ENCODE results near the gene IKBKE.

IKBKE gene

GRCh38 chr1:206506405-206507283 lies 36.4 kb downstream of the IKBKE start:
- H3K4me3 Mint-ChIP-seq, result peak overlapping the region; percentile 77
- ATAC-seq (replicated peaks; ENCODE audit: extremely low read depth, poor library complexity, severe bottlenecking) (peak; percentile 18), DNase-seq (ENCODE audit: low spot score in 2 of 2) (no peak)
- peak overlapping the region; percentile 35 for H3K27ac Mint-ChIP-seq (ENCODE audit: low read depth)
- H3K9me3 Mint-ChIP-seq, result no peaks in the 10 kb centered on the region
- H3K27me3 Mint-ChIP-seq, result peaks cover 19% of the 10 kb centered on the region
- H3K36me3 Mint-ChIP-seq (ENCODE audit: insufficient read depth), result peaks cover 3% of the 10 kb centered on the region
- peaks cover 40% of the 10 kb centered on the region for H3K4me1 Mint-ChIP-seq

DNA sequence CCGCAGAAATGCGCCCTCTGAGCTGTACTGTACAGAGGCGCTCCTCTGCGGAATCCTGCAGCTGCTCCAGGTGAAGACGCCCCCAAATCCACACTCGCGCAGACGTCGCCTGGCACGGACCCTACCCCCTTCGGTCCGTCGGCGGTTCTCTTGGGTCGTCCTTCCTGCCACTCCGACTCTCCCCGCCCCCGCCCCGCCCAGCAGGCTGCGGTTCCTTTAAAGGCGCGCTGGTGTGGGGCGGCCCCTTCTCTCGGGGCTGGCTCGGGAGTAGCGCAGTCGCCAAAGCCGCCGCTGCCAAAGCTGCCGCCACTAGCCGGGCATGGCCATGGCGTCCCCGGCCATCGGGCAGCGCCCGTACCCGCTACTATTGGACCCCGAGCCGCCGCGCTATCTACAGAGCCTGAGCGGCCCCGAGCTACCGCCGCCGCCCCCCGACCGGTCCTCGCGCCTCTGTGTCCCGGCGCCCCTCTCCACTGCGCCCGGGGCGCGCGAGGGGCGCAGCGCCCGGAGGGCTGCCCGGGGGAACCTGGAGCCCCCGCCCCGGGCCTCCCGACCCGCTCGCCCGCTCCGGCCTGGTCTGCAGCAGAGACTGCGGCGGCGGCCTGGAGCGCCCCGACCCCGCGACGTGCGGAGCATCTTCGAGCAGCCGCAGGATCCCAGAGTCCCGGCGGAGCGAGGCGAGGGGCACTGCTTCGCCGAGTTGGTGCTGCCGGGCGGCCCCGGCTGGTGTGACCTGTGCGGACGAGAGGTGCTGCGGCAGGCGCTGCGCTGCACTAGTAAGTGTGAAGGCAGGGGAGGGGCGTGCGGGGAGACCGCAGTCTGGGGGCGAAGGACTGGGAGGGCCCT lies 37.2 kb downstream of the IKBKE start, which contains the start of gene RASSF5:
RASSF5 (plus strand) TSS at position 248 of the 846 bp plus-strand sequence; CDS start at position 320, 72 bp downstream.
- peaks cover 19% of the 10 kb centered on the region for H3K27me3 Mint-ChIP-seq
- DNase-seq (ENCODE audit: low spot score in 2 of 2), result peak; percentile 56 to 65
- no peaks in the 10 kb centered on the region for H3K9me3 Mint-ChIP-seq
- H3K36me3 Mint-ChIP-seq (ENCODE audit: insufficient read depth), result peaks cover 3% of the 10 kb centered on the region
- peak within 1 kb of the TSS; percentile 35 for H3K27ac Mint-ChIP-seq (ENCODE audit: low read depth)
- peak; percentile 89 for ATAC-seq (replicated peaks; ENCODE audit: extremely low read depth, poor library complexity, severe bottlenecking)
- H3K4me1 Mint-ChIP-seq, result peaks cover 40% of the 10 kb centered on the region
- peak within 1 kb of the TSS; percentile 77 for H3K4me3 Mint-ChIP-seq

GRCh38 chr1:206508130-206508889 lies 38.0 kb downstream of the IKBKE start:
- no peak for ATAC-seq (replicated peaks; ENCODE audit: extremely low read depth, poor library complexity, severe bottlenecking)
- peak overlapping the region; percentile 35 for H3K27ac Mint-ChIP-seq (ENCODE audit: low read depth)
- DNase-seq (ENCODE audit: low spot score in 2 of 2), result no peak
- peaks cover 19% of the 10 kb centered on the region for H3K27me3 Mint-ChIP-seq
- H3K4me3 Mint-ChIP-seq, result peak overlapping the region; percentile 77
- no peaks in the 10 kb centered on the region for H3K9me3 Mint-ChIP-seq
- H3K4me1 Mint-ChIP-seq, result peaks cover 38% of the 10 kb centered on the region
- H3K36me3 Mint-ChIP-seq (ENCODE audit: insufficient read depth), result peaks cover 3% of the 10 kb centered on the region

DNA sequence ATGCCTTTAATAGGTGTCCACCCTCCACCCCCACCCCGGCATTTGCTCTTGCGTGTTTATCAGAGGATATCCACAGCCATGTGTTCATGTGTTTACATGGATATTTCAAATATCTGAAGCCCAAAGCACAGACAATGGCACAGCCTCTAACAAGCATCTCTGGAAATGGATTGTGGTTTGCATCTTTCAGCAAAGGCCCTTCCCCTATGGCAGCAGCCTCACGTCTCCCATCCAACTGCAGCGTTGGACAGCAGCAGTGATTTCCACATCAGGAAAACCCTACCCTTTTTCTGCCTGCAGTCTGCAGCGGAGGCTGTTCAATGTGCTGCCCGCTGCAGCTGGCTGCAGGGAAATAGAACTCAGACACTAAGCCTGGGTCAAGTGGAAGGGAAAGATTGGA lies 38.7 kb downstream of the IKBKE start:
- Mint-ChIP-seq H3K36me3 (ENCODE audit: insufficient read depth) (peaks cover 3% of the 10 kb centered on the region), H3K9me3 (no peaks in the 10 kb centered on the region), H3K27ac (ENCODE audit: low read depth) (peak overlapping the region; percentile 35), H3K4me3 (peak overlapping the region; percentile 77), H3K4me1 (peaks cover 34% of the 10 kb centered on the region), H3K27me3 (peaks cover 19% of the 10 kb centered on the region)
- DNase-seq (ENCODE audit: low spot score in 2 of 2) (no peak), ATAC-seq (replicated peaks; ENCODE audit: extremely low read depth, poor library complexity, severe bottlenecking) (no peak)

DNA sequence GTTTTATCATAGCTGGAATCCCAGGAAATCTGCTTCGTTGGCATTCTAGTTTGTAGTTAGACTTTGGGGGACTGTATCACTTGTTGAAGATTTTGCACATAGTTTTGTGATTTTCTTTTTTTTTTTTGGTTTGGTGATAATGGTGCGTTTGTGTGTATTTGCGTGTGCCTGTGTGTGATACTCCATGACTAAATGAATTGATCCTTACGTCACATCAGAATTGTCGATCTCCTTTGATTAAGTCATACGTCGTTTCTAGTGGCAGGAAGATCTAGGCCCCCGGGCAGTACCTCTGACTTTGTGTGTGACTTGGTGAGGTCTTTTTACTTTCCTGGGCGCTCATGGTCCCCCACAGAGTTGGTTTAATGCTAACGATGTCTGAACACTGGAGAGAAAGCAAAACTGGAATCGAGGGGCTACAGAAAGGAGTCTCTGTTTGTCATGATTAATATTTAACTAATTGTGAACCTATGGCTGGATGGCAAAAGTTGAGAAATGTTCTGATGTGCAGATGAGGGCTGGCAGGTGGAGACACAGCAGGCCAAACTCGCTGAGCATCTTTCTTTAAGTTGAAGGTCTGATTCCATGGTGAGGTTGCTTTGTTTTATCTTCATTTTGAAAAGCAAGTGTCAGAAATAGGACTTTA lies 39.5 kb downstream of the IKBKE start:
- peaks cover 3% of the 10 kb centered on the region for H3K36me3 Mint-ChIP-seq (ENCODE audit: insufficient read depth)
- H3K4me1 Mint-ChIP-seq, result peaks cover 26% of the 10 kb centered on the region
- no peak for DNase-seq (ENCODE audit: low spot score in 2 of 2)
- no peak overlapping the region for H3K27ac Mint-ChIP-seq (ENCODE audit: low read depth)
- ATAC-seq (replicated peaks; ENCODE audit: extremely low read depth, poor library complexity, severe bottlenecking), result no peak
- no peaks in the 10 kb centered on the region for H3K9me3 Mint-ChIP-seq
- H3K4me3 Mint-ChIP-seq, result no peak overlapping the region
- H3K27me3 Mint-ChIP-seq, result peaks cover 19% of the 10 kb centered on the region

DNA sequence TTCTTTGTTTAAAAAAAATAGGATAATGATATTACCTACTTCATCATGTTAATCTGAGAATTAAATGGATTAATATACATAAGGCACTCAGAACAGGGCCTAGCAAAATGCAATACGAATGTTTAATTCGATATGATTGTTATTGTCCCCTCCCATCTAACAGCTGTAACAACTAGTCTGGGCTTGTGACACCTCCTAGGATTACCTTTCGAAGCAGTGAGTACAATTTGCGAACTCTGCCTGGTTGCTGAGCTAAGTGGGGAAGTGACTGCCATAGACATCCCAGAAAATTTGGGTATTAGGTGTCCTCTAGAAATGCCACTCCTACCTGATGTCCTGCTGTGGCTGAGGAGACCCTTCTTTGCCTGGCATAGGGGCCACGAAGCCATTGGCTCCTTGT lies 40.1 kb downstream of the IKBKE start:
- Mint-ChIP-seq H3K36me3 (ENCODE audit: insufficient read depth) (peaks cover 3% of the 10 kb centered on the region), H3K4me1 (peaks cover 20% of the 10 kb centered on the region), H3K27me3 (peaks cover 19% of the 10 kb centered on the region), H3K27ac (ENCODE audit: low read depth) (no peak overlapping the region), H3K9me3 (no peaks in the 10 kb centered on the region), H3K4me3 (no peak overlapping the region)
- ATAC-seq (replicated peaks; ENCODE audit: extremely low read depth, poor library complexity, severe bottlenecking), result no peak
- no peak for DNase-seq (ENCODE audit: low spot score in 2 of 2)

DNA sequence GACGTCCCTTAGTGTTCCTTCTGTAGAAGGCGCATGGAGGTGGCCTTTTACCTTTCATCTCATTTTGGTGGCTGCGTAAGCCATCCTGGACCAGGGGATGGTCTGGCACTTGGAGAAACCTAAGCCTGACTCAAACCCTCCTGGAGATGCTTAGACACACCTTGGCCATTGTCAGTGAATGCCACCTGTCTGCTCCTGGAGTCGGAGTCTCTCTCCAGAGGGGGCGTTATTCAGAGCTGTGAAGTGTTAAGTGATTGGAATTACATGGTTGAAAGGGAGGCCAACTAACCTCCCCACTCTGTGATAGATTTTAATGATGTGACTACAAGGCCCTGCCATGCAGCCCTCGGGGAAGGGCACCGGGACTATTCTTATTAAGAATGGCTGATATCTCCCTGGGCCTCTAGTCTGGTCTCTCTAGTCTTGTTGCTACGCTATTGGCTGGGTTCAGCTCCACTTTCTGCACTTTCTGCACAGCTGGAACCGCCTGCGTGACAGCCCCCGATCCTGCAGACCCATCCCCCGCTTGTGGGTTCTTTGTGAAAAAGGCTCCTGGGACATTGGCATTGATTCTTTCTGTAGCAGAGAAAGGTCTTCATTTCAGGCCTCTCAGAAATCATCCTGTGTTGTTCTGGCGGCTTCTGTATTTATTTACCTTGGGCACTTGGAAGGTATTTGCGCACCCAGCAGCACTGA lies 41.2 kb downstream of the IKBKE start:
- Mint-ChIP-seq H3K27ac (ENCODE audit: low read depth) (peak overlapping the region; percentile 29), H3K9me3 (no peaks in the 10 kb centered on the region), H3K4me3 (no peak overlapping the region), H3K36me3 (ENCODE audit: insufficient read depth) (peaks cover 3% of the 10 kb centered on the region), H3K4me1 (peaks cover 11% of the 10 kb centered on the region), H3K27me3 (peaks cover 19% of the 10 kb centered on the region)
- no peak for ATAC-seq (replicated peaks; ENCODE audit: extremely low read depth, poor library complexity, severe bottlenecking)
- no peak for DNase-seq (ENCODE audit: low spot score in 2 of 2)

DNA sequence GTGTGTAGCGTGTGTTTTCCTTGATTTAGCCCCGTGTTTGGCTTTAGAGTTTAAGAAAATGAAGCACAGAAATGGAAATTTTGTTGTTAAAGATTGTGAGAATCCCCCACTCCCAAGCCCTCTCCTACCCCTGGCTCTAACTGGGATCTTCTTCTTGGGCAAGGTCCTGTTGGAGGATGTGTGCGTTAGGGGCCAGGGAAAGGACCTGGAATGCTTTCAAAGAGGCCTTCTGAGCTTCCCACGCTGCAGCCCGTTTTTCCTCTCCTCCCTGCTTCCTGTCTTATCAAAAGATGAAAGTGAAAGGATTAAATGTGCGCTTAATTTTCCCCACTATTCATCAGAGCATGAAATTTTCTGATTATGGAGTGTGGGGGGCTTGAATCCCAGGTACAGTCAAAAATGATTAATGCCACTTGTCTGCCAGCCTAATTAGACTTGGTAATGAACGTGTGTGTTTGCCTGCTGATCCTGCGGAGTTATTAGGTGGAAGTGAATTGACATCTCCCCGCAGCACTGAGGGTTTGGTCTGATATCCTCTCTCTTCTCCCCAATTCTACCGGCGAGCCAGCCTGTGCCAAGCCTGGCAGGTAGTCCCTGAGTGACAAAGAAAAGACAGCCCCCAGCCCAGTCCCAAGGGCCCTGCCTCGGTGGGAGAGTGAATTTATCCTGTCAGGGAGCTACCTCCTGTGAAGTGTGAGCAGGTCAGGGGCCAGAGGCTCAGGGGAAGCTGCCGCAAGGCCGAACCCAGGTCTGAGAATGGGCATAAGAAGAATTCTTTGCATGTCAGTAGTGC lies 42.0 kb downstream of the IKBKE start:
- H3K4me3 Mint-ChIP-seq, result no peak overlapping the region
- DNase-seq (ENCODE audit: low spot score in 2 of 2), result no peak
- peak overlapping the region; percentile 29 for H3K27ac Mint-ChIP-seq (ENCODE audit: low read depth)
- peaks cover 7% of the 10 kb centered on the region for H3K4me1 Mint-ChIP-seq
- H3K27me3 Mint-ChIP-seq, result peaks cover 19% of the 10 kb centered on the region
- ATAC-seq (replicated peaks; ENCODE audit: extremely low read depth, poor library complexity, severe bottlenecking), result no peak
- H3K9me3 Mint-ChIP-seq, result no peaks in the 10 kb centered on the region
- peaks cover 2% of the 10 kb centered on the region for H3K36me3 Mint-ChIP-seq (ENCODE audit: insufficient read depth)

- no peak for ATAC-seq (replicated peaks; ENCODE audit: extremely low read depth, poor library complexity, severe bottlenecking)
- H3K9me3 Mint-ChIP-seq, result no peaks in the 10 kb centered on the region
- no peak overlapping the region for H3K27ac Mint-ChIP-seq (ENCODE audit: low read depth)
- H3K27me3 Mint-ChIP-seq, result peaks cover 19% of the 10 kb centered on the region
- peaks cover 7% of the 10 kb centered on the region for H3K4me1 Mint-ChIP-seq
- H3K36me3 Mint-ChIP-seq (ENCODE audit: insufficient read depth), result peaks cover 2% of the 10 kb centered on the region
- DNase-seq (ENCODE audit: low spot score in 2 of 2), result no peak
- no peak overlapping the region for H3K4me3 Mint-ChIP-seq
These were observed 42.5 kb downstream of the IKBKE start for GRCh38 chr1:206512851-206513180.

DNA sequence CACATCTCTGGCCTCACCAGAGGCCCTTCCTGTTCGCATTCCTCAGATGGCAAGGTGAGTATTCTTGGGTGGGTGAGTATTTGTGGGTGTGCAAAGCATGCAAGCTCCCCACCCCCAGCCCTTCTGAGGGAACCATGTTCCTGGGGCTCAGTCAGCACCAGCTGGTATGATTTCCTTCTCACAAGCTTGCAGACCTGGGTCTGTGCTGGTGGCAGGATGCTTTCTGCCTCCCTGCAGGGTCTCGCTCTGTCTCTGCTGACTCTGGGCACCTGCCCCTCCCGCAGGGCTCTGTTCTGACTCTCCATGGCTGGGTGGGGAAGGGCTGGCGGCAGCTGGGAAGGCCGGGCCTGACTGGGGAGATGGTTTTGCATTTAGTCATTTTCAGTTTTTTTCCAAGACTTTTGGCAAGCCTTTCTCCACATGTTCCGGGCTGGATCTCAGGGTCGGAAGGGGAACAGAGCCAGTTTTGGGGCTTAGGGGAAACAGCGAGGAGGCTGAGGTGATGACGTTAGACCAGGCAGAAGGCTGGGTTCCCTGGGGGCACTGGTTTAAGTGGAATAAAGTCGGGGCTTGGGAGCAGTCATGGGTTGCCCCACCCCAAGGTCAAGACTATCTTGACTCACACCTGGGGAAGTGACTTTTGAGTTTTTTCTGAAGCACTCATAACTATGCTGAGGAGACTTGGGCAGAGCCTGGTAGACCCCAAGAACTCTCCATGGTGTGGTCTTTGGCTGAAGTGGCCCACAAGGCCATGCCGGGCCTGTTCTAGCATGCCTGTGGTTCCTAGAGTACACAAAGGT lies 43.2 kb downstream of the IKBKE start:
- no peak overlapping the region for H3K27ac Mint-ChIP-seq (ENCODE audit: low read depth)
- H3K36me3 Mint-ChIP-seq (ENCODE audit: insufficient read depth), result peaks cover 2% of the 10 kb centered on the region
- peaks cover 16% of the 10 kb centered on the region for H3K27me3 Mint-ChIP-seq

More for the DNA sequence above, 43.2 kb downstream of the IKBKE start:
- Mint-ChIP-seq H3K9me3 (no peaks in the 10 kb centered on the region), H3K4me1 (peaks cover 4% of the 10 kb centered on the region), H3K4me3 (no peak overlapping the region)
- DNase-seq (ENCODE audit: low spot score in 2 of 2), result no peak
- ATAC-seq (replicated peaks; ENCODE audit: extremely low read depth, poor library complexity, severe bottlenecking), result no peak
